GM21717 (cell line): Measurements from ENCODE around the gene DNLZ.

ENCODE experiments used
- ATAC-seq: cut with Tn5 transposase; IDR thresholded peaks from one replicate; pipeline ENCODE4 v1.9.1; 2021; ENCODE audit warnings: mild to moderate bottlenecking, moderate library complexity; ENCODE audit not compliant: unreplicated experiment

The DNLZ gene

GRCh38 chr9:136333486-136333885, 30.1 kb downstream of the DNLZ start:
- ATAC-seq = no peak

- ATAC-seq = no peak
Observed at GRCh38 chr9:136333045-136333444, 30.5 kb downstream of the DNLZ start.

- ATAC-seq = no peak
Observed at GRCh38 chr9:136332482-136332983, 31.0 kb downstream of the DNLZ start.

GRCh38 chr9:136331556-136332481, 31.7 kb downstream of the DNLZ start:
- no peak for ATAC-seq

- ATAC-seq = no peak
Observed at GRCh38 chr9:136331030-136331429, 32.5 kb downstream of the DNLZ start.

GRCh38 chr9:136330406-136330990, 33.0 kb downstream of the DNLZ start:
- no peak for ATAC-seq

- ATAC-seq = no peak
Observed at GRCh38 chr9:136329636-136330405, 33.7 kb downstream of the DNLZ start.

GRCh38 chr9:136329211-136329627, 34.3 kb downstream of the DNLZ start:
- no peak for ATAC-seq

- no peak for ATAC-seq
Observed at GRCh38 chr9:136328622-136329041, 34.9 kb downstream of the DNLZ start.

- ATAC-seq = no peak
Observed at GRCh38 chr9:136328011-136328621, 35.4 kb downstream of the DNLZ start.

GRCh38 chr9:136327304-136327974, 36.1 kb downstream of the DNLZ start, which contains the start of gene GPSM1:
Gene GPSM1 (plus strand): TSS chr9:136327539. CDS start chr9:136327696, 157 bp downstream.
- no peak for ATAC-seq

GRCh38 chr9:136326761-136327303, 36.7 kb downstream of the DNLZ start:
- ATAC-seq = no peak

- no peak for ATAC-seq
Observed at GRCh38 chr9:136326061-136326760, 37.3 kb downstream of the DNLZ start.

- no peak for ATAC-seq
Observed at GRCh38 chr9:136325358-136325757, 38.2 kb downstream of the DNLZ start.

- ATAC-seq = no peak
Observed at GRCh38 chr9:136324501-136325300, 38.8 kb downstream of the DNLZ start.

- ATAC-seq = no peak
Observed at GRCh38 chr9:136323371-136323789, 40.2 kb downstream of the DNLZ start.

- ATAC-seq = no peak
Observed at GRCh38 chr9:136322756-136323330, 40.7 kb downstream of the DNLZ start.

- ATAC-seq = no peak
Observed at GRCh38 chr9:136321561-136321960, 42.0 kb downstream of the DNLZ start.
